GM12878 (cell line): Measurements from ENCODE around the gene ANKRD6. TPM values are rescaled to one million over a fixed set of nuclear protein-coding genes. Genes with fewer than 3 reads are reported as not detected.

Experiments
- ATAC-seq: fragments of 200-7000 bp; cut with Tn5 transposase; 3 replicates; pipeline ENCODE4 v1.9.1; 2020; ENCODE audit warnings: mild to moderate bottlenecking, moderate library complexity
- BruUV-seq: library from RNA; stranded (reverse); fragments of 400-500 nt; replicated peaks from 2 replicates; lab custom pipeline; 2021; lab: Mats Ljungman, UMichigan
- CTCF ChIA-PET: fragments of 300-600 bp; sonication (Branson Sonifier 250); formaldehyde crosslinking; extraction: SDS; loops from one replicate; lab custom pipeline; 2021; ENCODE audit warnings: inconsistent platforms; lab: Yijun Ruan, JAX
- POLR2A ChIA-PET: fragments of 350-600 bp; formaldehyde crosslinking; extraction: SDS; loops from one replicate; lab custom pipeline; 2021; ENCODE audit warnings: inconsistent platforms; lab: Charles Lee
- RAD21 ChIA-PET: fragments of 300-600 bp; sonication (Branson Sonifier 250); formaldehyde crosslinking; loops from one replicate; lab custom pipeline; 2023; ENCODE audit warnings: antibody characterized with exemption; ENCODE audit not compliant: unreplicated experiment; lab: Charles Lee
- SMC1A ChIA-PET: fragments of 300-600 bp; sonication (Branson Sonifier 250); formaldehyde crosslinking; loops from one replicate; lab custom pipeline; 2023; ENCODE audit not compliant: unreplicated experiment, uncharacterized antibody; lab: Charles Lee
- DNase-seq: peaks from one replicate; pipeline ENCODE4 v3.0.0-alpha.2; 2011; ENCODE audit warnings: low read depth, low spot score
- FAIRE-seq: peaks from 3 replicates; lab custom pipeline; 2011; peaks lifted over from hg19 to GRCh38; lab: Jason Lieb, UNC
- H2AFZ ChIP-seq: 2 replicates; pipeline ENCODE4 v1.6.0; 2011; ENCODE audit warnings: low read depth, low read length, control low read depth; ENCODE audit not compliant: control insufficient read depth
- H3K27ac ChIP-seq: 2 replicates; pipeline ENCODE4 v1.5.1; 2011; ENCODE audit warnings: control low read depth; ENCODE audit not compliant: control insufficient read depth, insufficient read depth
- H3K27me3 ChIP-seq, 2 experiments: replicated peaks in 1 of 2; 2 replicates each; pipeline versions ENCODE4 v1.6.0 to v1.6.1; 2011; ENCODE audit warnings: low read length in 1 of 2; ENCODE audit not compliant: control insufficient read depth in 2 of 2, insufficient read depth in 2 of 2
- H3K36me3 ChIP-seq, 2 experiments: 2 replicates each; pipeline ENCODE4 v1.5.1; 2011; ENCODE audit warnings: low read length in 1 of 2; ENCODE audit not compliant: control insufficient read depth in 2 of 2, insufficient read depth in 2 of 2
- H3K4me1 ChIP-seq: 2 replicates; pipeline ENCODE4 v1.6.1; 2011; ENCODE audit warnings: mild to moderate bottlenecking, low read length, moderate library complexity, mixed read lengths; ENCODE audit not compliant: control insufficient read depth, insufficient read depth
- H3K4me2 ChIP-seq: 2 replicates; pipeline ENCODE4 v1.6.0; 2011; ENCODE audit warnings: control low read depth; ENCODE audit not compliant: control insufficient read depth, insufficient read depth
- H3K4me3 ChIP-seq: fragments of 200-600 bp; sonication (generic); 2 replicates; pipeline ENCODE4 v1.5.1; 2016
- H3K79me2 ChIP-seq: 2 replicates; pipeline ENCODE4 v1.6.0; 2011; ENCODE audit warnings: low read length; ENCODE audit not compliant: control insufficient read depth, insufficient read depth
- H3K9ac ChIP-seq: 2 replicates; pipeline ENCODE4 v1.8.0; 2011; ENCODE audit warnings: low read length, control low read depth, mixed read lengths; ENCODE audit not compliant: control insufficient read depth, insufficient read depth
- H3K9me3 ChIP-seq: replicated peaks from 3 replicates; pipeline ENCODE4 v1.5.1; 2011; ENCODE audit warnings: mild to moderate bottlenecking, low read length; ENCODE audit not compliant: control insufficient read depth, insufficient read depth
- H4K20me1 ChIP-seq: 2 replicates; pipeline ENCODE4 v1.6.0; 2011; ENCODE audit not compliant: control insufficient read depth, insufficient read depth
- BCL11A ChIP-seq: IDR thresholded peaks from 2 replicates; pipeline ENCODE4 v1.6.1; 2011; ENCODE audit warnings: low read depth, low read length
- CHD4 ChIP-seq: fragments of 200-600 bp; sonication (generic); IDR thresholded peaks from 2 replicates; pipeline ENCODE4 v1.6.1; 2016; ENCODE audit warnings: mild to moderate bottlenecking
- HDAC2 ChIP-seq: fragments of 200-600 bp; sonication (generic); IDR thresholded peaks from 2 replicates; pipeline ENCODE4 v1.6.1; 2017
- NBN ChIP-seq: fragments of 450-650 bp; IDR thresholded peaks from 2 replicates; pipeline ENCODE4 v1.6.1; 2016
- PML ChIP-seq: IDR thresholded peaks from 2 replicates; pipeline ENCODE4 v1.6.1; 2012; ENCODE audit warnings: low read length, inconsistent platforms
- POLR2A ChIP-seq: IDR thresholded peaks from 2 replicates; pipeline ENCODE4 v1.6.1; 2011; ENCODE audit warnings: low read depth, mild to moderate bottlenecking, low read length
- RFX5 ChIP-seq: IDR thresholded peaks from 2 replicates; pipeline ENCODE4 v1.6.1; 2011; ENCODE audit warnings: low read depth, low read length, improper control_type of control experiment
- SMAD5 ChIP-seq: IDR thresholded peaks from 2 replicates; pipeline ENCODE4 v1.6.1; 2016; ENCODE audit warnings: antibody characterized with exemption, low read depth
- USF1 ChIP-seq: IDR thresholded peaks from 2 replicates; pipeline ENCODE4 v1.6.1; 2011; ENCODE audit warnings: borderline replicate concordance, low read depth, mild to moderate bottlenecking, moderate library complexity, mixed read lengths, low read length; ENCODE audit not compliant: insufficient read depth; ENCODE audit errors: extremely low read length
- USF2 ChIP-seq: IDR thresholded peaks from 2 replicates; pipeline ENCODE4 v1.6.1; 2011; ENCODE audit warnings: low read depth, low read length, improper control_type of control experiment, borderline replicate concordance
- ZBTB4 ChIP-seq: fragments of 450-650 bp; formaldehyde crosslinking; IDR thresholded peaks from 2 replicates; pipeline ENCODE4 v1.4.0; 2022; ENCODE audit warnings: mild to moderate bottlenecking, moderate library complexity
- ZNF217 ChIP-seq: fragments of 450-650 bp; IDR thresholded peaks from 2 replicates; pipeline ENCODE4 v1.6.1; 2017; ENCODE audit warnings: antibody characterized with exemption, mild to moderate bottlenecking
- ZZZ3 ChIP-seq: IDR thresholded peaks from 2 replicates; pipeline ENCODE4 v1.6.1; 2011; ENCODE audit warnings: low read depth; ENCODE audit not compliant: control insufficient read depth, insufficient read length
- WGBS: methylation state at CpG from one replicate; pipeline ENCODE4 v1.1.6; 2016; ENCODE audit warnings: low lambda C conversion rate; ENCODE audit not compliant: insufficient replicate concordance, insufficient coverage; ENCODE audit errors: missing lambda C conversion rate; 5-methylcytosine and 5-hydroxymethylcytosine counted together
- in situ Hi-C: fragments of 300-500 bp; cut with MboI; formaldehyde crosslinking; loops from 9 replicates; pipeline ENCODE4 v1.14.3; 2018; ENCODE audit warnings: mixed read lengths
- intact Hi-C: fragments of 100-400 bp; cut with micrococcal nuclease; formaldehyde crosslinking; loops from one replicate; pipeline ENCODE4 v1.14.2; 2022; ENCODE audit not compliant: unreplicated experiment
- polyA plus RNA-seq, 11 experiments: library from polyadenylated mRNA; depleted of rRNA in 4 of 11; unstranded in 6 of 11; stranded (reverse) in 5 of 11; fragments of >200 nt; fragmentation: Nextera tagmentation in 4 of 11; fragmentation: Illumina TruSeq in 1 of 11; extraction: Ambion mirVana in 4 of 11; extraction: Trizol in 1 of 11; gene quantifications; 1 replicate in 1 of 11; 2 replicates in 10 of 11; pipeline versions ENCODE4 v1.2.1 to v1.2.3, GENCODE V29; 2011 to 2016; ENCODE audit warnings: inconsistent platforms in 2 of 11, missing spikeins in 2 of 11, low read depth in 1 of 11
- total RNA-seq, 4 experiments: library from RNA; depleted of rRNA in 3 of 4; stranded (reverse); fragments of >200 nt in 3 of 4; fragmentation: Illumina TruSeq in 1 of 4; extraction: Trizol in 1 of 4; gene quantifications; 2 replicates each; pipeline versions ENCODE4 v1.2.1 to v1.2.3, GENCODE V29; 2013 to 2021

The ANKRD6 gene
- total and polyA plus RNA-seq, 10 of the 15 experiments (the other 5 are each of a cell fraction or from before 2014, with no cell fraction given), result 0.03 to 0.90 (median 0.38) TPM

- in situ Hi-C loops (no loop called here), intact Hi-C loops (no loop called here)
- CTCF ChIA-PET, result no interaction called here
- no peaks in the 10 kb centered on the region for H3K36me3 ChIP-seq
- FAIRE-seq, result no peak
- POLR2A ChIA-PET, result no interaction called here
- no peak overlapping the region for H2AFZ ChIP-seq
- no peaks in the 10 kb centered on the region for H3K79me2 ChIP-seq
- H3K9me3 ChIP-seq, result no peaks in the 10 kb centered on the region
- no peaks in the 10 kb centered on the region for H4K20me1 ChIP-seq
- no peak overlapping the region for H3K9ac ChIP-seq
- no peak overlapping the region for H3K4me3 ChIP-seq
- TF ChIP-seq ZZZ3 (no peak), NBN (no peak), BCL11A (no peak), ZBTB4 (CRISPR knock-in tag) (no peak), PML (no peak), USF2 (no peak), SMAD5 (no peak), ZNF217 (no peak), RFX5 (no peak), USF1 (no peak), HDAC2 (no peak), POLR2A (no peak), CHD4 (no peak)
- SMC1A ChIA-PET, result no interaction called here
- WGBS, result 65% methylated on average over 5 of the region's 5 CpGs
- H3K4me2 ChIP-seq, result no peak overlapping the region
- H3K4me1 ChIP-seq, result no peaks in the 10 kb centered on the region
- H3K27me3 ChIP-seq, result no peaks in the 10 kb centered on the region; a peak in 1 of 4 replicates
- BruUV-seq, result no TSS peak
- ATAC-seq, result no peak
- DNase-seq, result no peak
- RAD21 ChIA-PET, result no interaction called here
- H3K27ac ChIP-seq, result no peak overlapping the region
These were observed 114.3 kb downstream of the ANKRD6 start for GRCh38 chr6:89547281-89547680.
